Prostate gland (tissue), 2 donors: ENCODE measurements around the gene CIDEA. TPM values are rescaled to one million over a fixed set of nuclear protein-coding genes. Genes with fewer than 3 reads are reported as not detected.

Experiments used
- DNase-seq: peaks from one replicate; pipeline ENCODE4 v3.0.0-alpha.2; 2019; ENCODE audit warnings: low spot score
- H3K27ac ChIP-seq, 2 donors: fragments of 200-600 bp; sonication (generic); 2 replicates each; pipeline ENCODE4 v1.5.1; 2017 to 2019
- H3K27me3 ChIP-seq: fragments of 200-600 bp; sonication (generic); replicated peaks from 2 replicates; pipeline ENCODE4 v1.5.1; 2019; ENCODE audit not compliant: insufficient read depth
- H3K36me3 ChIP-seq, 2 donors: fragments of 200-600 bp; sonication (generic); 1 replicate in 1 of 2; 2 replicates in 1 of 2; pipeline versions ENCODE4 v1.5.1 to v1.8.1; 2017 to 2019
- H3K4me1 ChIP-seq: fragments of 200-600 bp; sonication (generic); replicated peaks from 2 replicates; pipeline ENCODE4 v1.5.1; 2019
- H3K4me3 ChIP-seq, 2 donors: fragments of 200-600 bp; sonication (generic); 2 replicates each; pipeline ENCODE4 v1.5.1; 2017 to 2019
- H3K9me3 ChIP-seq: fragments of 200-600 bp; sonication (generic); 2 replicates; pipeline ENCODE4 v1.5.1; 2017
- CTCF ChIP-seq, 4 experiments: fragments of 200-600 bp in 2 of 4; fragments of 450-650 bp in 2 of 4; sonication (generic) in 2 of 4; IDR thresholded peaks; 1 replicate in 3 of 4; 2 replicates in 1 of 4; pipeline ENCODE4 v1.5.1; 2016 to 2019; ENCODE audit warnings: antibody characterized with exemption in 4 of 4, mild to moderate bottlenecking in 2 of 4, moderate library complexity in 2 of 4
- POLR2A ChIP-seq: fragments of 450-650 bp; IDR thresholded peaks from one replicate; pipeline ENCODE4 v1.6.1; 2016; ENCODE audit warnings: antibody characterized with exemption, mild to moderate bottlenecking
- POLR2AphosphoS5 ChIP-seq: sonication (generic); formaldehyde crosslinking; IDR thresholded peaks from one replicate; pipeline ENCODE4 v1.6.1; 2017; ENCODE audit warnings: antibody characterized with exemption
- WGBS: methylation state at CpG from one replicate; pipeline ENCODE4 v1.1.5; 2018; 5-methylcytosine and 5-hydroxymethylcytosine counted together
- intact Hi-C: fragments of 100-400 bp; cut with DNase I; formaldehyde crosslinking; loops from one replicate; pipeline ENCODE4 v1.14.2; 2022
- total RNA-seq, 2 donors: library from RNA; depleted of rRNA; stranded (reverse); fragments of >200 nt; gene quantifications; one replicate each; pipeline ENCODE4 v1.1.0, GENCODE V29; 2016

CIDEA gene
- total RNA-seq, 2 donors from 2014 or later: not detected

- H3K9me3 ChIP-seq: no peaks in the 10 kb centered on the region
- no peak for TF ChIP-seq POLR2AphosphoS5
- TF ChIP-seq CTCF (IDR thresholded peaks at IDR 0.05): no peak
- TF ChIP-seq POLR2A: no peak
- DNase-seq: no peak
- intact Hi-C loops: no loop called here
- H3K4me3 ChIP-seq: no peak overlapping the region
- no peak overlapping the region for H3K27ac ChIP-seq
- H3K27me3 ChIP-seq: no peaks in the 10 kb centered on the region
- no peaks in the 10 kb centered on the region for H3K36me3 ChIP-seq
- WGBS: 32% methylated on average over 6 of the region's 6 CpGs
- no peaks in the 10 kb centered on the region for H3K4me1 ChIP-seq
Observed at GRCh38 chr18:12317664-12318333, 63.6 kb downstream of the CIDEA start.

- intact Hi-C loops: no loop called here
- WGBS: 28% methylated on average over 5 of the region's 5 CpGs
- H3K4me1 ChIP-seq: no peaks in the 10 kb centered on the region
- H3K9me3 ChIP-seq: no peaks in the 10 kb centered on the region
- no peaks in the 10 kb centered on the region for H3K27me3 ChIP-seq
- TF ChIP-seq CTCF (IDR thresholded peaks at IDR 0.05) (no peak), POLR2A (no peak), POLR2AphosphoS5 (no peak)
- H3K36me3 ChIP-seq: no peaks in the 10 kb centered on the region
- no peak overlapping the region for H3K27ac ChIP-seq
- no peak overlapping the region for H3K4me3 ChIP-seq
- DNase-seq: no peak
Observed at GRCh38 chr18:12318334-12318697, 64.2 kb downstream of the CIDEA start.

GRCh38 chr18:12318857-12319256 lies 64.7 kb downstream of the CIDEA start:
- Histone ChIP-seq H3K9me3 (no peaks in the 10 kb centered on the region), H3K27me3 (no peaks in the 10 kb centered on the region), H3K36me3 (no peaks in the 10 kb centered on the region), H3K27ac (no peak overlapping the region), H3K4me1 (no peaks in the 10 kb centered on the region), H3K4me3 (no peak overlapping the region)
- intact Hi-C loops: no loop called here
- DNase-seq: no peak
- no peak for TF ChIP-seq CTCF (IDR thresholded peaks at IDR 0.05)
- TF ChIP-seq POLR2A: no peak
- no peak for TF ChIP-seq POLR2AphosphoS5
- 75% methylated on average over 5 of the region's 5 CpGs for WGBS

- intact Hi-C loops: no loop called here
- Histone ChIP-seq H3K27ac (no peak overlapping the region), H3K4me3 (no peak overlapping the region), H3K4me1 (no peaks in the 10 kb centered on the region), H3K9me3 (no peaks in the 10 kb centered on the region), H3K27me3 (no peaks in the 10 kb centered on the region), H3K36me3 (peaks cover 0 to 9% of the 10 kb centered on the region in 2 donors)
- no peak for DNase-seq
- no peak for TF ChIP-seq CTCF (IDR thresholded peaks at IDR 0.05)
- no peak for TF ChIP-seq POLR2AphosphoS5
- no peak for TF ChIP-seq POLR2A
- 51% methylated on average over 4 of the region's 4 CpGs for WGBS
Observed at GRCh38 chr18:12321333-12321732, 67.2 kb downstream of the CIDEA start.

GRCh38 chr18:12324991-12325725 lies 71.0 kb downstream of the CIDEA start:
- WGBS: 97% methylated on average over 58 of the region's 58 CpGs

More at GRCh38 chr18:12324991-12325725, 71.0 kb downstream of the CIDEA start:
- no peaks in the 10 kb centered on the region for H3K4me1 ChIP-seq
- TF ChIP-seq CTCF (IDR thresholded peaks at IDR 0.05): no peak
- no peak for TF ChIP-seq POLR2A
- no peak for TF ChIP-seq POLR2AphosphoS5
- no peak overlapping the region for H3K27ac ChIP-seq
- no peaks in the 10 kb centered on the region for H3K9me3 ChIP-seq
- H3K36me3 ChIP-seq: peaks cover 0 to 9% of the 10 kb centered on the region in 2 donors
- H3K4me3 ChIP-seq: no peak overlapping the region
- H3K27me3 ChIP-seq: no peaks in the 10 kb centered on the region
- no peak for DNase-seq
- intact Hi-C loops: no loop called here
